ENCODE data around the gene MAP4K4.
A peak's percentile ranks its signal among the peaks of the same experiment; 100 is the strongest.

MAP4K4 gene

GRCh38 chr2:101724125-101724474 lies 26.6 kb downstream of the MAP4K4 start:
- TF ChIP-seq EZH2phosphoT487 (IDR thresholded peaks at IDR 0.05; ENCODE audit: low read depth) (no peak), CTCF (IDR thresholded peaks at IDR 0.05; ENCODE audit: low read depth, low read length) (no peak)
- Histone ChIP-seq H3K4me3 (ENCODE audit: low read length) (no peak overlapping the region), H3K9me3 (ENCODE audit: insufficient read depth, low read length) (no peaks in the 10 kb centered on the region), H3K4me2 (ENCODE audit: low read length) (peak overlapping the region; percentile 72), H3K4me1 (ENCODE audit: low read length) (peaks cover 83% of the 10 kb centered on the region), H3K27me3 (ENCODE audit: low read depth, low read length) (no peaks in the 10 kb centered on the region), H4K20me1 (ENCODE audit: insufficient read depth, low read length) (peaks cover 73% of the 10 kb centered on the region), H3K79me2 (ENCODE audit: low read length) (peaks cover 100% of the 10 kb centered on the region), H2AFZ (ENCODE audit: low read depth, low read length) (no peak overlapping the region), H3K27ac (ENCODE audit: low read length) (peak overlapping the region; percentile 69), H3K36me3 (replicated peaks; ENCODE audit: low read depth, low read length) (peaks cover 33% of the 10 kb centered on the region), H3K9ac (ENCODE audit: low read length) (peak overlapping the region; percentile 17; the same call in 1 of the 2 replicates)

GRCh38 chr2:101725038-101725437 lies 27.5 kb downstream of the MAP4K4 start:
- Histone ChIP-seq H3K4me1 (ENCODE audit: low read length) (peaks cover 83% of the 10 kb centered on the region), H3K4me2 (ENCODE audit: low read length) (peak overlapping the region; percentile 17; the same call in 1 of the 2 replicates), H2AFZ (ENCODE audit: low read depth, low read length) (no peak overlapping the region), H3K9me3 (ENCODE audit: insufficient read depth, low read length) (no peaks in the 10 kb centered on the region), H3K4me3 (ENCODE audit: low read length) (no peak overlapping the region), H3K79me2 (ENCODE audit: low read length) (peaks cover 100% of the 10 kb centered on the region), H3K36me3 (replicated peaks; ENCODE audit: low read depth, low read length) (peaks cover 33% of the 10 kb centered on the region), H3K27ac (ENCODE audit: low read length) (no peak overlapping the region), H3K9ac (ENCODE audit: low read length) (no peak overlapping the region), H3K27me3 (ENCODE audit: low read depth, low read length) (no peaks in the 10 kb centered on the region), H4K20me1 (ENCODE audit: insufficient read depth, low read length) (peaks cover 82% of the 10 kb centered on the region)
- TF ChIP-seq CTCF (IDR thresholded peaks at IDR 0.05; ENCODE audit: low read depth, low read length) (no peak), EZH2phosphoT487 (IDR thresholded peaks at IDR 0.05; ENCODE audit: low read depth) (no peak)

DNA sequence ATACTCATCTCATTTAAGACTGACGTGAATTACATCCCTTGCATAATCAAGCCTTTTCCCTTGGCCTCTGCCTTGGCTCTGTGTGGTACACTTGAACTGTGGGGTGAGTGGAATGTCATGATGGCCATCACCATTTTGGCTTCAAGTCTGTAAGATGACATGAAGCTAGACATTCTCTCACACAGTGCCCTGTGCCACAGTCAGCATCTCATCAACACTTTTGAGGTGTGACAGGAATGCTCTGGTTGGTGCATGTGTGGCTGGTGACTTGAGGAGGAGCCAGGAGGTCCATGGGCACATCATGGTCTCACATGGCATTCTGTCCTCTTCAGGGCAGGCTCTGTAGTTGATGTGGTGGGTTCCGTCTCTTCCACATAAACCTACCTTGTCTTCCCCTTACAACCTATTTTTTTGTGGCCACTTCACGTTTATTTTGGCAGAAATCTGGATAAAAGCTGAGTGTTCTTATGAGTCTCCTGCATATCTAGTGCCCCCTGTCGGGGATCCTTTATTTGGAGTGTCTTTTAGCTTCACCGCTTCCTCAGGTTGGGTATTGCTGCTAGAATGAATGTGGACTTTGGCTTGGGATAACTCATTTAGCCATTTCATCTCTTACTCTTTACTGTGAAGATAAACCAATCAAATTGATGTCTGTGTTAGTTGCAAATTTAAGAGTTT lies 28.1 kb downstream of the MAP4K4 start:
- H3K4me1 ChIP-seq (ENCODE audit: low read length): peaks cover 82% of the 10 kb centered on the region
- H4K20me1 ChIP-seq (ENCODE audit: insufficient read depth, low read length): peaks cover 88% of the 10 kb centered on the region
- peak overlapping the region; percentile 2 for H3K4me2 ChIP-seq (ENCODE audit: low read length)
- TF ChIP-seq EZH2phosphoT487 (IDR thresholded peaks at IDR 0.05; ENCODE audit: low read depth) (no peak), CTCF (IDR thresholded peaks at IDR 0.05; ENCODE audit: low read depth, low read length) (peak; percentile 85)
- peaks cover 28% of the 10 kb centered on the region for H3K36me3 ChIP-seq (replicated peaks; ENCODE audit: low read depth, low read length)
- H3K9ac ChIP-seq (ENCODE audit: low read length): no peak overlapping the region
- H3K27me3 ChIP-seq (ENCODE audit: low read depth, low read length): no peaks in the 10 kb centered on the region
- H2AFZ ChIP-seq (ENCODE audit: low read depth, low read length): no peak overlapping the region
- no peaks in the 10 kb centered on the region for H3K9me3 ChIP-seq (ENCODE audit: insufficient read depth, low read length)
- H3K27ac ChIP-seq (ENCODE audit: low read length): no peak overlapping the region
- H3K4me3 ChIP-seq (ENCODE audit: low read length): no peak overlapping the region
- H3K79me2 ChIP-seq (ENCODE audit: low read length): peaks cover 100% of the 10 kb centered on the region

DNA sequence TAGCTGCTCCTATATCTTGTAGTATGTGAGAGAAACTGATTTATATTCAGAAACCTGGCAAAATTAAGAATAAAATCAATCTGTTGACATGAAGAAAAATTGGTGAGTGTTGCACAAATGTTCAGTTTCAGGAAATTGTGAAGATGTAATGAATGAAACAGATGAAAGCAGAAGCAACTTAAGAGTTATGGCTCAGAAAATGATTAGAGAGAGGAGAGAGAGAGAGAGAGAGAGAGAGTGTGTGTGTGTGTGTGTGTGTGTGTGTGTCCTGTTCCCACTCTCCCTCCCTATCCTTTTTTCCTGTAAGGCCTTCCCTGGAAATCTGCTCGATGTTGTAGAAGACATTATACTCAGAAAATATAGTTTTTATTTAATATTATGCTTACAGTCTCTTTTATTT lies 31.4 kb downstream of the MAP4K4 start:
- Histone ChIP-seq H3K4me3 (ENCODE audit: low read length) (no peak overlapping the region), H3K4me2 (ENCODE audit: low read length) (peak overlapping the region; percentile 74; the same call in 1 of the 2 replicates), H4K20me1 (ENCODE audit: insufficient read depth, low read length) (peaks cover 96% of the 10 kb centered on the region)

More for the DNA sequence above, 31.4 kb downstream of the MAP4K4 start:
- Histone ChIP-seq H3K4me1 (ENCODE audit: low read length) (peaks cover 70% of the 10 kb centered on the region), H3K27me3 (ENCODE audit: low read depth, low read length) (no peaks in the 10 kb centered on the region), H3K9me3 (ENCODE audit: insufficient read depth, low read length) (no peaks in the 10 kb centered on the region), H2AFZ (ENCODE audit: low read depth, low read length) (no peak overlapping the region), H3K79me2 (ENCODE audit: low read length) (peaks cover 100% of the 10 kb centered on the region), H3K27ac (ENCODE audit: low read length) (no peak overlapping the region), H3K9ac (ENCODE audit: low read length) (no peak overlapping the region), H3K36me3 (replicated peaks; ENCODE audit: low read depth, low read length) (peaks cover 3% of the 10 kb centered on the region)
- TF ChIP-seq CTCF (IDR thresholded peaks at IDR 0.05; ENCODE audit: low read depth, low read length): no peak
- TF ChIP-seq EZH2phosphoT487 (IDR thresholded peaks at IDR 0.05; ENCODE audit: low read depth): no peak
